GM10248 (cell line): ENCODE results near the gene ATP6V0A1.

ENCODE experiments used
- CTCF ChIA-PET: fragments of 300-600 bp; sonication (Branson Sonifier 250); formaldehyde crosslinking; extraction: SDS; loops from one replicate; lab custom pipeline; 2021; ENCODE audit warnings: antibody characterized with exemption; lab: Yijun Ruan, JAX
- POLR2A ChIA-PET: fragments of 350-650 bp; sonication (Branson Sonifier 250); formaldehyde crosslinking; extraction: SDS; loops from one replicate; lab custom pipeline; 2020; ENCODE audit warnings: antibody characterized with exemption; lab: Yijun Ruan, JAX
- DNase-seq: peaks from one replicate; pipeline ENCODE4 v3.0.0; 2012; ENCODE audit errors: extremely low spot score
- CTCF ChIP-seq: IDR thresholded peaks from 2 replicates; pipeline ENCODE4 v1.5.1; 2012; ENCODE audit warnings: mild to moderate bottlenecking, low read depth; ENCODE audit errors: extremely low read depth, missing control alignments, control extremely low read depth

The ATP6V0A1 gene

GRCh38 chr17:42508426-42509165 is 49.9 kb downstream of the ATP6V0A1 start:
- ChIA-PET CTCF (interaction anchor here (0.6 to 3.4 kb wide), 7 partner anchors 10 to 40 kb away, joined by 3 to 29 read pairs (median 4); no protein-coding TSS in a partner anchor), POLR2A (interaction anchor here (0.6 kb wide), 1 partner anchor 36 kb away, joined by 3 read pairs; no protein-coding TSS in a partner anchor)
- DNase-seq: no peak
- no peak for TF ChIP-seq CTCF

DNA sequence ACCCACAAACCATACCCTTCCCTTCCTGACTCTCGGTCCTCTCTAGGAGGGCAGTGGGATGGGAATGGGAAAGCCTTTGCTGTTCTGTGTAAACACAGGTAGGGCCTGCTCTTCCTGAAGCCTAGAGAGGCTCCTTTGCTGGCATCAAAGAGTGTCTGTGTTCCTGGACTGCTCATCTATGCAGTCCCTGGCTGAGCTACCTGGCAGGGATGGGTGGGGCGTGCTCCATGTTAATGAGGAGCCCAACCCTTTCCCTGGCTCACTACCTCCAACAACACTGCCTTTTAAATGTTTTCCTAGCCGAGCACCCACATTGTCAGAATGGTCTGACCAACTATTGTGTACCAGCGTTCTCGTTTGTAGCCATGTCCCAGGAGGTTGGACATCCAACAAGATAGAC is 50.7 kb downstream of the ATP6V0A1 start:
- ChIA-PET CTCF (interaction anchor here (1.1 to 2.7 kb wide), 3 partner anchors 9 to 18 kb away, joined by 3 to 8 read pairs (median 4); no protein-coding TSS in a partner anchor), POLR2A (interaction anchor here (0.6 kb wide), 1 partner anchor 21 kb away, joined by 7 read pairs; no protein-coding TSS in a partner anchor)
- DNase-seq: no peak
- no peak for TF ChIP-seq CTCF

DNA sequence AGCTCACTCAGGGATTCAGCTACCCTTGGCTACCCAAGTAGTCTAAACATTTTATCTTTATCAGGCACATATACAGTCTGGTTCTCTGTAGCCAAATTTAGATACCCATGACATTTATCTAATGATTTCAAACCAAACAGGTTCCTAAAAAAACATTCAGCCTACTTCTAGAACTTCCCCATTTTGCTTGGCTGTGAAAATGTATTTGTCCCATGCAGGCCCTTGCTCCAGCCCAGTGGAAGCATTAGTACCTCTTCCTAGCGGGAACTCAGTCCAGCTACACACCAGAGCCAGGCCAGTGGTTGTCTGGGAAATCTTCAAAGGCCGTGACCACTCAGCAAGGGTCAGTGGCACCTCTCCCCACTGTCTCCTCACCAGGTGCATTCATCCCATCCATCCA is 51.2 kb downstream of the ATP6V0A1 start:
- no peak for DNase-seq
- ChIA-PET POLR2A (interaction anchor here (0.6 kb wide), 1 partner anchor 20 kb away, joined by 7 read pairs; no protein-coding TSS in a partner anchor), CTCF (interaction anchor here (1.1 to 2.7 kb wide), 3 partner anchors 9 to 17 kb away, joined by 3 to 8 read pairs (median 4); no protein-coding TSS in a partner anchor)
- TF ChIP-seq CTCF: no peak

DNA sequence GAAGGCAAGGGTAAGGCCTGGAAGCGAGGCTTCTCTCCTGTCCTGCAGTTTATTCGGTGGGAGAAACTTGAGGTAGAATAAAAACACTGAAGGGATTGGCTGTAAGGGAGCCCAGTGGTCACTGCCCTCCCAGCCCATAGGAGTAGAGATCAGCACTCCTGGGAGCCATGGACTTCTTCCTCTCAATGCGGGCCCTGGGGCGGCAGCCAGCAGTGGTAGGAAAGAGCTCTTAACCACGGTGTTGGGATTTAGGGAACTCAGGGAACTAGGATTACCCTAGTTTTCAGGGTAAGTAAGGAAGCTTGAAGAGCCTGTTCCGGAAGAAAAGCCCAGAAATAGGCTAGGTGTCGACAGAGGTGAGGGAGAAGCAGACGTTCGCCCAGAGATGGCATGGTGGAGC is 53.6 kb downstream of the ATP6V0A1 start:
- ChIA-PET POLR2A (interaction anchor here (0.6 kb wide), 1 partner anchor 50 kb away, joined by 3 read pairs; no protein-coding TSS in a partner anchor), CTCF (interaction anchor here (1.1 to 1.9 kb wide), 7 partner anchors 10 to 378 kb away, joined by 3 to 8 read pairs (median 6); no protein-coding TSS in a partner anchor)
- no peak for TF ChIP-seq CTCF
- DNase-seq: no peak

DNA sequence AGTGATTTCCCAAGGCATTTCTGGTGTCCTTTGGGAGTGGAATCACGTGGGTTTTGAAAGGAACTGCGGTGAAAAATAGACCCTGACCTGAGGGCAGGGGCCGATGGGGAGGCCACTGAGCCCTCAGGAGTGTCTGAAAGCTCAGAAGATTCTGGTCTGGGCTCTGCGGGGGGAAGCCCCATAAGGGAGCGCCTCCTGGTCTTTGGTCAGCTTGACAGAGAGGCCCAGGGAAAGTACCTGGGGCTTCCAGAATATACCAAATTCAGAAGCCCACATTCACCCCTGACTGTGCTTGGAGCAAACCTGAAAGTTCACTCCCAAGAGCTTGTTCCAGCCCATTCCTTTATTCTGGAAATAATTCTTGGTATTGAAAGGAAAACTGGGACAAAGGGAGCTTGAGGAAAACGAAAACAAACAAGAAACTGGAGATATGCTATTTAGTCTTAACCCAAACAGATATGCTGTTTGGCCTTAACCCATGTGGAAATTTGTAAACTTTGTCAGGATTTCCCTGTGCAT is 54.1 kb downstream of the ATP6V0A1 start:
- TF ChIP-seq CTCF: no peak
- DNase-seq: peak; percentile 82
- CTCF ChIA-PET: interaction anchor here (0.9 to 1.9 kb wide), 7 partner anchors 10 to 379 kb away, joined by 3 to 8 read pairs (median 3); no protein-coding TSS in a partner anchor
- POLR2A ChIA-PET: interaction anchor here (0.6 kb wide), 1 partner anchor 51 kb away, joined by 3 read pairs; no protein-coding TSS in a partner anchor

DNA sequence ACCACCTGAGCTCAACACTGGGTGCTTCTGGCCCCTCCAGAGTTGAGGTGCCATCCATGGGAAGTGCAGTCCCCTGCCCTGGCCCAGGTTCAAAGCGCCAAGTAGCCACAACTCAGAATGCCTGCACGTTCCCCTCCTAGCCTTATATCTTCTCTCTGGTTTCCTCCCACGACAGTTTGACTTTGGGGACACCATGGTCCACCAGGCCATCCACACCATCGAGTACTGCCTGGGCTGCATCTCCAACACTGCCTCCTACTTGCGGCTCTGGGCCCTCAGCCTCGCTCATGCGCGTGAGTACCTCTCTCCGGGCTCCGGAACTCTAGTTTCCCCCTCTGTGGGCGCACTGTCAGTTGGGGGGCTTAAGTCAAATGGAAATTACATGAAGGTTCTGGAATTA is 55.0 kb downstream of the ATP6V0A1 start:
- POLR2A ChIA-PET: interaction anchor here (0.6 kb wide), 1 partner anchor 40 kb away, joined by 6 read pairs; no protein-coding TSS in a partner anchor
- CTCF ChIA-PET: interaction anchor here (0.9 to 1.8 kb wide), 8 partner anchors 9 to 201 kb away, joined by 3 to 7 read pairs (median 4); no protein-coding TSS in a partner anchor
- TF ChIP-seq CTCF: no peak
- DNase-seq: no peak
